Neural progenitor cell (in vitro differentiated cells): Measurements from ENCODE around the gene DYTN. TPM values are rescaled to one million over a fixed set of nuclear protein-coding genes. Genes with fewer than 3 reads are reported as not detected.

ENCODE experiments used
- DNase-seq: peaks from one replicate; pipeline ENCODE4 v3.0.0-alpha.2; 2016; ENCODE audit warnings: low spot score
- H2AFZ ChIP-seq: fragments of 200-600 bp; sonication (generic); replicated peaks from 2 replicates; pipeline ENCODE4 v1.6.1; 2016; ENCODE audit warnings: antibody characterized with exemption
- H3F3A ChIP-seq: fragments of 200-600 bp; sonication (generic); 2 replicates; pipeline ENCODE4 v1.6.1; 2016; ENCODE audit warnings: antibody characterized with exemption, low read depth
- H3K27ac ChIP-seq: fragments of 200-600 bp; sonication (generic); 2 replicates; pipeline ENCODE4 v1.5.1; 2016; ENCODE audit warnings: mild to moderate bottlenecking
- H3K27me3 ChIP-seq: fragments of 200-600 bp; sonication (generic); 2 replicates; pipeline ENCODE4 v1.6.1; 2016; ENCODE audit warnings: mild to moderate bottlenecking, moderate library complexity
- H3K36me3 ChIP-seq: fragments of 200-600 bp; sonication (generic); 2 replicates; pipeline ENCODE4 v1.5.1; 2016
- H3K4me1 ChIP-seq: fragments of 200-600 bp; sonication (generic); 2 replicates; pipeline ENCODE4 v1.6.1; 2016; ENCODE audit warnings: mixed run types
- H3K4me2 ChIP-seq: fragments of 200-600 bp; sonication (generic); 2 replicates; pipeline ENCODE4 v1.6.1; 2016
- H3K4me3 ChIP-seq: fragments of 200-600 bp; sonication (generic); 2 replicates; pipeline ENCODE4 v1.5.1; 2016
- H3K79me2 ChIP-seq: fragments of 200-600 bp; sonication (generic); 2 replicates; pipeline ENCODE4 v1.6.1; 2016; ENCODE audit warnings: low read depth
- H3K9ac ChIP-seq: fragments of 200-600 bp; sonication (generic); 2 replicates; pipeline ENCODE4 v1.6.1; 2016
- H3K9me3 ChIP-seq: fragments of 200-600 bp; sonication (generic); 2 replicates; pipeline ENCODE4 v1.5.1; 2016; ENCODE audit warnings: low read depth
- H4K20me1 ChIP-seq: fragments of 200-600 bp; sonication (generic); 2 replicates; pipeline ENCODE4 v1.6.1; 2016; ENCODE audit warnings: low read depth
- H3K27ac Mint-ChIP-seq: 3 replicates; pipeline ENCODE4 v1.8.0; 2021; ENCODE audit warnings: mixed read lengths
- H3K27me3 Mint-ChIP-seq: 2 replicates; pipeline ENCODE4 v1.8.0; 2022; ENCODE audit warnings: low read depth, mild to moderate bottlenecking, inconsistent platforms, moderate library complexity, mixed read lengths; ENCODE audit not compliant: insufficient read depth
- H3K36me3 Mint-ChIP-seq: 3 replicates; pipeline ENCODE4 v1.8.0; 2021; ENCODE audit warnings: mixed read lengths
- H3K4me1 Mint-ChIP-seq: 3 replicates; pipeline ENCODE4 v1.8.0; 2021; ENCODE audit warnings: mixed read lengths
- H3K4me3 Mint-ChIP-seq: 3 replicates; pipeline ENCODE4 v1.8.0; 2021; ENCODE audit warnings: mild to moderate bottlenecking, moderate library complexity, mixed read lengths
- H3K9me3 Mint-ChIP-seq: 3 replicates; pipeline ENCODE4 v1.8.0; 2020; ENCODE audit warnings: mixed read lengths
- CTCF ChIP-seq: fragments of 200-600 bp; sonication (generic); IDR thresholded peaks from 2 replicates; pipeline ENCODE4 v1.5.1; 2017; ENCODE audit warnings: antibody characterized with exemption, mild to moderate bottlenecking
- EZH2 ChIP-seq: fragments of 200-600 bp; sonication (generic); IDR thresholded peaks from 2 replicates; pipeline ENCODE4 v1.6.1; 2017; ENCODE audit warnings: antibody characterized with exemption, mild to moderate bottlenecking, moderate library complexity
- EZH2phosphoT487 ChIP-seq: fragments of 200-600 bp; sonication (generic); IDR thresholded peaks from 2 replicates; pipeline ENCODE4 v1.6.1; 2017; ENCODE audit warnings: antibody characterized with exemption
- total RNA-seq: library from RNA; depleted of rRNA; stranded (reverse); fragments of >200 nt; gene quantifications from 2 replicates; pipeline ENCODE4 v1.2.3, GENCODE V29; 2015; ENCODE audit warnings: low replicate concordance

The DYTN gene
- total RNA-seq = not detected in 2 replicates

- no peaks in the 10 kb centered on the region for H4K20me1 ChIP-seq
- TF ChIP-seq EZH2 (no peak), EZH2phosphoT487 (no peak)
- Mint-ChIP-seq H3K27ac (no peak within 1 kb of the TSS), H3K27me3 (no peaks in the 10 kb centered on the region), H3K4me1 (no peaks in the 10 kb centered on the region), H3K9me3 (no peaks in the 10 kb centered on the region), H3K4me3 (no peak within 1 kb of the TSS), H3K36me3 (no peaks in the 10 kb centered on the region)
- H3K27me3 ChIP-seq = no peaks in the 10 kb centered on the region
- H3K27ac ChIP-seq = no peak within 1 kb of the TSS
- no peaks in the 10 kb centered on the region for H3K4me1 ChIP-seq
- H2AFZ ChIP-seq = no peak within 1 kb of the TSS
- no peak within 1 kb of the TSS for H3K4me2 ChIP-seq
- no peaks in the 10 kb centered on the region for H3F3A ChIP-seq
- H3K4me3 ChIP-seq = no peak within 1 kb of the TSS
- DNase-seq = no peak
- H3K9me3 ChIP-seq = no peaks in the 10 kb centered on the region
- no peak within 1 kb of the TSS for H3K9ac ChIP-seq
- H3K36me3 ChIP-seq = no peaks in the 10 kb centered on the region
- no peaks in the 10 kb centered on the region for H3K79me2 ChIP-seq
These were observed at the start of gene DYTN for GRCh38 chr2:206718296-206718695. TSS of gene DYTN (minus strand) at chr2:206718396. CDS start at chr2:206718279, 117 bp downstream.

- H3K4me1 ChIP-seq = peaks cover 5% of the 10 kb centered on the region
- Mint-ChIP-seq H3K36me3 (peaks cover 6% of the 10 kb centered on the region), H3K27me3 (peaks cover 4% of the 10 kb centered on the region), H3K27ac (no peak overlapping the region), H3K4me1 (peaks cover 10% of the 10 kb centered on the region), H3K9me3 (no peaks in the 10 kb centered on the region), H3K4me3 (no peak overlapping the region)
- peak overlapping the region; percentile 98 for H2AFZ ChIP-seq
- no peaks in the 10 kb centered on the region for H4K20me1 ChIP-seq
- peak overlapping the region; percentile 81 for H3K4me3 ChIP-seq
- H3K4me2 ChIP-seq = peak overlapping the region; percentile 86
- peaks cover 42% of the 10 kb centered on the region for H3K79me2 ChIP-seq
- peaks cover 18% of the 10 kb centered on the region for H3K27me3 ChIP-seq
- H3K36me3 ChIP-seq = no peaks in the 10 kb centered on the region
- TF ChIP-seq EZH2phosphoT487 = no peak
- H3K27ac ChIP-seq = no peak overlapping the region
- H3F3A ChIP-seq = no peaks in the 10 kb centered on the region
- H3K9me3 ChIP-seq = no peaks in the 10 kb centered on the region
- H3K9ac ChIP-seq = peak overlapping the region; percentile 87
- peak; percentile 11 for DNase-seq
These were observed 48.1 kb upstream of the DYTN start for GRCh38 chr2:206766057-206766930.

GRCh38 chr2:206765242-206766056 lies 47.3 kb upstream of the DYTN start, which contains the start of the genes FASTKD2 and MDH1B:
TSS of gene FASTKD2 (plus strand) at chr2:206765606. CDS start at chr2:206766694, 1,088 bp downstream.
TSS of gene MDH1B (minus strand) at chr2:206765328. CDS start at chr2:206765271, 57 bp downstream.
- Histone ChIP-seq H3K4me1 (peaks cover 5% of the 10 kb centered on the region), H3K36me3 (no peaks in the 10 kb centered on the region), H3K79me2 (peaks cover 42% of the 10 kb centered on the region), H3F3A (no peaks in the 10 kb centered on the region), H3K9me3 (no peaks in the 10 kb centered on the region), H3K9ac (peak within 1 kb of the TSS; percentile 87), H3K4me2 (peak within 1 kb of the TSS; percentile 86), H4K20me1 (no peaks in the 10 kb centered on the region), H2AFZ (peak within 1 kb of the TSS; percentile 98), H3K27me3 (peaks cover 26% of the 10 kb centered on the region), H3K4me3 (peak within 1 kb of the TSS; percentile 81), H3K27ac (no peak within 1 kb of the TSS)
- Mint-ChIP-seq H3K27ac (peak within 1 kb of the TSS; percentile 97), H3K27me3 (peaks cover 4% of the 10 kb centered on the region), H3K4me3 (no peak within 1 kb of the TSS), H3K36me3 (peaks cover 6% of the 10 kb centered on the region), H3K4me1 (peaks cover 10% of the 10 kb centered on the region), H3K9me3 (no peaks in the 10 kb centered on the region)
- TF ChIP-seq EZH2phosphoT487 = no peak
- TF ChIP-seq CTCF = no peak
- TF ChIP-seq EZH2 = no peak
- peak; percentile 90 for DNase-seq

- H3K27ac Mint-ChIP-seq = peak overlapping the region; percentile 97
- Histone ChIP-seq H3K4me3 (peak overlapping the region; percentile 81), H3K4me2 (peak overlapping the region; percentile 86), H4K20me1 (no peaks in the 10 kb centered on the region), H3K27ac (no peak overlapping the region), H2AFZ (peak overlapping the region; percentile 98), H3K4me1 (peaks cover 5% of the 10 kb centered on the region), H3K27me3 (peaks cover 28% of the 10 kb centered on the region), H3K79me2 (peaks cover 42% of the 10 kb centered on the region), H3K36me3 (no peaks in the 10 kb centered on the region), H3F3A (no peaks in the 10 kb centered on the region), H3K9me3 (no peaks in the 10 kb centered on the region), H3K9ac (peak overlapping the region; percentile 87)
- no peak overlapping the region for H3K4me3 Mint-ChIP-seq
- peaks cover 6% of the 10 kb centered on the region for H3K36me3 Mint-ChIP-seq
- no peak for TF ChIP-seq EZH2phosphoT487
- TF ChIP-seq EZH2 = no peak
- no peak for TF ChIP-seq CTCF
- H3K9me3 Mint-ChIP-seq = no peaks in the 10 kb centered on the region
- DNase-seq = no peak
- H3K27me3 Mint-ChIP-seq = peaks cover 4% of the 10 kb centered on the region
- peaks cover 10% of the 10 kb centered on the region for H3K4me1 Mint-ChIP-seq
These were observed 46.6 kb upstream of the DYTN start for GRCh38 chr2:206764673-206765241.
